Mucosa of gallbladder (tissue), 1 donor: Measurements from ENCODE around the gene SON. TPM values are rescaled to one million over a fixed set of nuclear protein-coding genes. Genes with fewer than 3 reads are reported as not detected.
"Not testable (repeated sequence)": the region's sequence is repeated elsewhere in the genome, so short reads cannot be mapped to it uniquely, and the experiment has no call there.

Experiments used
- DNase-seq: peaks from one replicate; pipeline ENCODE4 v3.0.0-alpha.2; 2020; ENCODE audit warnings: low spot score
- total RNA-seq: library from RNA; stranded (reverse); gene quantifications from one replicate; pipeline ENCODE4 v1.2.1, GENCODE V29; 2021
- donor health status: DM: no; HTN: no; CAD: no.

SON gene
- 257 TPM for total RNA-seq

DNA sequence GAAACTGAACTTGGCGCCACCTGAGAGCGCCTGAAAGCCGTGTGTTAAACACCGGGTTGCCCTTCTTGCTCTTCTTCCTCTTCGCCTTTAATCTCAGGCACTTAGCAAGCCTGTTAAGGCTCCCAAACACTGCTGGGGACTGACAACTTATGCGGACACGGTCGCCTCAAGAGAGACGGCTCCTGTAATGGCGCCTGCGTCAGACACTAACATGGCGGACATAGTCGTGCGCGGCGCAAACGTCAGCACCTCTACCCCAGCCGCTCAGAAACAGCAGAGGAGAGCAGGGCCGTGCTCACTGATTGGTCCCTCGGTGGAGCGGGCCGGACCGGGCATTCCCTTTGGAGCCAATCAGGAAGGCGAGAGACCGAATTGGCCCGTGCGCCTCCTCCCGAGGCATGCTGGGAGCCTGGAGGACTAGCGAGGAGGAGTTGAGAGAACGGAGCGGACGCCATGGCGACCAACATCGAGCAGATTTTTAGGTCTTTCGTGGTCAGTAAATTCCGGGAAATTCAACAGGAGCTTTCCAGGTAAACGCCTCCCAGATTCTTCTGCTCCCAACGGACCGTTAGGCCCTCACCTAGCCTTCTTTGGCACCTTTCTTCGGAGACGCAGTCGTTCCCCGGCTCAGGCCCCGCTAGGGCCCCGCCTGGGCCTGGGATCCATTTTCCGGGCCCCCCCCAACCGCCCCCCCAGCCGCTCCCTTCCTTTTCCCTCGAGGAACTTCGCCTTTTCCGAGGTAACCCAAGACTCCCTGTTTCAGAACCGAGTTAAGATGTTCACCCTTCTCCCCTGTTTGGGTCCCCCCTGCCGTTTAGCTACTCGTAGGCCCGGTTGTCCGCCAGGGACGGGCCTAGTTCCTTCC is at the start of gene SON:
TSS of gene SON (plus strand) at position 399 of the 865 bp plus-strand sequence. CDS start at position 454, 55 bp downstream.
- DNase-seq: peak; percentile 99

GRCh38 chr21:33493756-33494155 is 49.1 kb upstream of the SON start:
- no peak for DNase-seq

- DNase-seq: no peak
These were observed 47.1 kb upstream of the SON start for GRCh38 chr21:33495743-33496142.

GRCh38 chr21:33496345-33496744 is 46.5 kb upstream of the SON start:
- no peak for DNase-seq

- no peak for DNase-seq
These were observed 37.0 kb upstream of the SON start for GRCh38 chr21:33505833-33506232.

- not testable (repeated sequence) for DNase-seq
These were observed 35.8 kb upstream of the SON start for GRCh38 chr21:33507003-33507402.

DNA sequence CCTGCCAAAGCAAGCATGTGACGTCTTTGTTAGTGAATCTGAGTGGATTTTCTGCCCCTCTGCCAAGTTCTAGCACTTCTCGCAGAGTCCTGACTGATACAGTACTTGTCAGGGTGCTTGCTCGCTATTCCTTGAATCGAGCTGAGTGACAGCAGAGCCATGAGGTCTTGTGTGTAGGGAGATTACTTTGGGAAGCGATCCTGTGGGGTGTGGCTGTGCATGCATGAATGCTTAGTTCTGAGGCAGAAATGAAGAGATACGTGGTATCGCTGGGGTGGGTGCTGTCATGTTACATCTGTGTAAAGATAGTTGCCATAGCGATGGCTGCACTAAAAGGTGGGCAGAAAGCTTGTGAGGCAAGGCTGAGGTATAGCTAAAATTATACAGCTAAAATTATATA is 32.0 kb upstream of the SON start:
- DNase-seq: no peak

GRCh38 chr21:33511639-33512038 is 31.2 kb upstream of the SON start:
- DNase-seq: no peak

DNA sequence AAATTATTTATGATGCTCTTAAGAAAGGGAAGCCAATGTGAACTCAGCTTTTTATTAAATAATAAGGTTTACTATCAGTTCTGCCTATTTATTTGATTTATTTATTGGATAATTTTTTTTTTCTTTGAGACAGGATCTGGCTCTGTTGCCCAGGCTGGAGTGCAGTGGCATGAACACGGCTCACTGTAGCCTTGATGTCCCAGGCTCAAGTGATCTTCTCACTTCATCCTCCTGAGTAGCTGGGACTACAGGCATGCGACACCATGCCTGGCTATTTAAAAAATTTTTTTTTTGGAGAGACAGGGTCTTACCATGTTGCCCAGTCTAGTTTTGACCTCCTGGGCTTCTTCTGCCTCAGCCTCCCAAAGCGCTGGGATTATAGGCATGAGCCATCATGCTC is 30.4 kb upstream of the SON start:
- DNase-seq: no peak

DNA sequence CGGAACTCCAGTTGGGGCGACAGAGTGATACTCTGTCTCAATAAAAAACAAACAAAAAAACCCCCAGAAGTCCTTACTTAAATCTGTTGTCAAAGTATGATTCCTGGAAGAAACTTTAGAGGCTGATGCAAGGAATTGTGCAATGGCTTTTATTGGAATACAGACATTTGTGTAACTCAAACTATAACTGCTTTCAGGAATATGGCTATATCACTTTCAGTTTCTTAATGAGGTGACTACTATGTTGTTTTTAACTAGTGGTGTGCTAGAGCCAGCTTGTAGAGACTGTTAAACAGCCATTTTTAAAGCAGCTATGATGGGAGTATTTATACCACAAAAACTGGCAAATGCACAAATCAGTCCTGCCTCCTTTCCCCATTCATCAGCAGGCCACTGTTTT is 28.6 kb upstream of the SON start:
- no peak for DNase-seq

GRCh38 chr21:33518899-33519298 is 23.9 kb upstream of the SON start:
- no peak for DNase-seq

- DNase-seq: no peak
These were observed 20.4 kb upstream of the SON start for GRCh38 chr21:33522297-33522952.

- DNase-seq: no peak
These were observed 19.9 kb upstream of the SON start for GRCh38 chr21:33522953-33523349.

DNA sequence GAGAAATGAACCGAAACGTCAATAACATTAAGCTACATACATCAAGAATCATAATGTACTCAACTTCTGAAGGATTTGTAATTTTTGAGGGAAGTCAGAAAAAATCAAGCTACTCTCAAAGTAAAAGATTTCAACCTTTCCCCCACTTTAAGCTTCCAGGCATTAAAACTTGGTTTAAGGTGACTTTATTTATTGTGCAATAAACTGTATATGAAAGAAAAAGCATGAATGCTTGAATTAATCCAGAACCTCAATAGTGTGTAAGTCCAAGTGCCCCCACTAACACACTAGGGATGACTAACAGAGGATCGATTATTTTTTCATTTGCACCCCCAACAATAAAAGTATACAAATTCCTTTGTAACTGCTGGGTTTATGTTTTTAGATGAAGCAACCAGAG is 11.8 kb upstream of the SON start:
- DNase-seq: no peak

GRCh38 chr21:33537212-33537611 is 5.6 kb upstream of the SON start:
- no peak for DNase-seq

DNA sequence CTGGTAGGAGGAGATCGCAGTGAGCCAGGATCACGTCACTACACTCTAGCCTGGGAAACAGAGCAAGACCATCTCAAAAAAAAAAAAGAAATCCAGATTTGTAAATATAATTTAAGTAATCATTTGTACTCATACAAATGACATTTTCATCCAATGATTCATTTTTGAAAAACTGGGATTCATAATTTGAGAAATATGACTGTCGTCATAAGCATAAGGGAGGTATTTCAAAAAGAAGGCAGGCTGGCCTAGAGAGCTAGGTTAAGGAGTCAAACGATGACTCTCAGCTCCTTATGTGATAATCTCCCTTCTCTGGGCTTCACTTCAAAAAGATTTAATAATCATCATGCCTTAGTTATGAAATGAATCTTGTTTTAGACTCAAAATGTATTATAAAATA is 3.2 kb upstream of the SON start:
- DNase-seq: no peak

GRCh38 chr21:33540711-33541104 is 2.1 kb upstream of the SON start:
- DNase-seq: no peak

DNA sequence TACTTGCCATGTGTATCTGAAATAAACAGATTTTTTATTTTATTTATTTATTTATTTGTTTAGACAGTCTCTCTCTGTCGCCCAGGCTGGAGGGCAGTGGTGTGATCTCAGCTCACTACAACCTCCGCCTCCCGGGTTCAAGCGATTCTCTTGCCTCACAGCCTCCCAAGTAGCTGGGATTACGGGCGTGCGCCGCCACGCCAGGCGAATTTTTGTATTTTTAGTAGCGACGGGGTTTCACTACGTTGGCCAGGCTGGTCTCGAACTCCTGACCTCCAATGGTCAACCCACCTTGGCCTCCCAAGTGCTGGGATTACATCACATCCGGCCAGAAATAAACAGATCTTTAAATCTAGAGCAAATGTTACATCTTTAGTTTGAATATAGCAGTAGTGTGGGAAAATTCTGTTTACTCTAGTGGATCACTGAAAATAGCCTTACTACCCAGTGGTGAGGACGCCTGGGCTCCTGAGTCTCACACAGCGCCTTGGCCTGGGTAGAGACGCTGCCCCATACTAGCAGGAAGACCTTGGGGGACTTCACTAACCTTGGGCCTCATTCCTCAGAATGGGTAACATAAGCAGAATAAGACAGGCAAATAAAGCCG is 1.6 kb upstream of the SON start:
- no peak for DNase-seq

GRCh38 chr21:33541756-33542639 is 840 bp upstream of the SON start, which contains the start of gene GART:
Gene GART, minus strand, starts transcription at chr21:33542117. Its CDS starts 2,802 bp downstream, at chr21:33539315.
- DNase-seq: peak; percentile 75

DNA sequence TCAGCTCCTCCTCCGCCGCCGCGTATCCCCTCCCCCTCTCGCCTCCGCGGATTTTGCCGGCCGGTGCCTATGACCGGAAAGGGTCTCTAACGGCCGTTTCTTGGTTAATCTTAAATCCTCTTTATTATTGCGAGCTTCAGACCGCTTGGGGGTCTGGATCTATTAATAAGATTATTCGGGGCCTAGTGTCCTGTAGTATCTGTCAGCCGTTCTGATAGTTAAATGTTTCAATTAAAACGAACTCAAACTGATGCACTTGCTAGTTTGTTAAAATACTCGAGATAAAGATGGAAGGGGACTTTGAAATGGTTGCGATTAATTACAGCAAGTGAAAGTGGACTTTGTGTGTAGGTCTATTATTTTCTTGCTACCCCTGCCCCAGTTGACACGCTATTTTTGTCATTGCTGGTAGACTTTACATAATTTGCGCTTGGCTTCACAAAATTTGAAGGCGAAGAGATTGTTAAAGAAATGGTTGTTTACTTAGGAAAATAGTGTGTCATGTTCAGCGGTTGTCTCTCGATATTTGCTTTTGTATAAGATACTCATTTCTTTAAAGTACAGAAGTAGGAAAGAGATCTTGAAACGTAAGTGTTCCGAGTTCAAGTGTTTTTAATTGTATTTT is 779 bp downstream of the SON start:
- peak; percentile 47 for DNase-seq
